ENCODE results near the gene CD81.
A peak's percentile ranks its signal among the peaks of the same experiment; 100 is the strongest.

Gene CD81

GRCh38 chr11:2408671-2409070 lies 31.6 kb downstream of the CD81 start:
- no peak for DNase-seq

- DNase-seq: no peak
These were observed 32.0 kb downstream of the CD81 start for GRCh38 chr11:2409126-2409525.

- no peak for DNase-seq
These were observed 32.7 kb downstream of the CD81 start for GRCh38 chr11:2409611-2410468.

- DNase-seq: no peak
These were observed 33.5 kb downstream of the CD81 start for GRCh38 chr11:2410616-2411015.

GRCh38 chr11:2411446-2412305 lies 34.6 kb downstream of the CD81 start:
- no peak for DNase-seq

GRCh38 chr11:2412323-2412722 lies 35.2 kb downstream of the CD81 start:
- DNase-seq: no peak

GRCh38 chr11:2413742-2414579 lies 36.9 kb downstream of the CD81 start:
- DNase-seq: no peak

GRCh38 chr11:2414616-2415015 lies 37.5 kb downstream of the CD81 start:
- no peak for DNase-seq

- DNase-seq: no peak
These were observed 38.1 kb downstream of the CD81 start for GRCh38 chr11:2415171-2415570.

GRCh38 chr11:2415601-2416380 lies 38.7 kb downstream of the CD81 start:
- DNase-seq: no peak

- DNase-seq: no peak
These were observed 39.7 kb downstream of the CD81 start for GRCh38 chr11:2416765-2417164.

GRCh38 chr11:2417856-2418692 lies 41.0 kb downstream of the CD81 start:
- no peak for DNase-seq

GRCh38 chr11:2418693-2419360 lies 41.7 kb downstream of the CD81 start:
- DNase-seq: no peak

GRCh38 chr11:2419638-2420501 lies 42.8 kb downstream of the CD81 start:
- DNase-seq: peak in 1 of 2 experiments; percentile 41

- no peak for DNase-seq
These were observed 43.6 kb downstream of the CD81 start for GRCh38 chr11:2420502-2421225.

- no peak for DNase-seq
These were observed 44.3 kb downstream of the CD81 start for GRCh38 chr11:2421226-2421994.

GRCh38 chr11:2421996-2422395 lies 44.9 kb downstream of the CD81 start:
- DNase-seq: no peak

All from NCI-H187 (cell line).